ENCODE measurements around the gene TMEM129. TPM values are rescaled to one million over a fixed set of nuclear protein-coding genes. Genes with fewer than 3 reads are reported as not detected.

TMEM129 gene
- total and polyA plus RNA-seq, 10 of the 15 experiments (the other 5 are each of a cell fraction or from before 2014, with no cell fraction given) = 0.19 to 24.9 (median 13.2) TPM

GRCh38 chr4:1712216-1713002, 8.7 kb downstream of the TMEM129 start, which contains the start of gene SLBP (continued):
- TF ChIP-seq SMARCA5 (IDR thresholded peaks at IDR 0.05) (peak; percentile 88), RB1 (IDR thresholded peaks at IDR 0.05; ENCODE audit: borderline replicate concordance) (peak; percentile 100), SPI1 (IDR thresholded peaks at IDR 0.05; ENCODE audit: borderline replicate concordance, insufficient read depth, low read depth, low read length) (peak; percentile 34; the same call in 1 of the 2 replicates), IKZF1 (conservative IDR thresholded peaks at IDR 0.05) (peak; percentile 93), CEBPZ (IDR thresholded peaks at IDR 0.05; ENCODE audit: low read depth, low read length) (no peak), ZNF384 (IDR thresholded peaks at IDR 0.05; ENCODE audit: borderline replicate concordance, low read depth, low read length) (no peak), ZNF274 (IDR thresholded peaks at IDR 0.05; ENCODE audit: insufficient read depth, insufficient read length) (no peak), SUPT20H (IDR thresholded peaks at IDR 0.05; ENCODE audit: borderline replicate concordance, control insufficient read depth, low read depth, low read length) (no peak), REST (IDR thresholded peaks at IDR 0.05; ENCODE audit: low read depth, low read length) (no peak), KDM1A (IDR thresholded peaks at IDR 0.05; ENCODE audit: borderline replicate concordance) (no peak), TBL1XR1 (IDR thresholded peaks at IDR 0.05; ENCODE audit: low read depth, low read length) (no peak), CREB1 (IDR thresholded peaks at IDR 0.05; ENCODE audit: low read depth) (no peak), NRF1 (conservative IDR thresholded peaks at IDR 0.05; ENCODE audit: low read depth, low read length) (peak; percentile 17; the same call in 1 of the 2 replicates), ZNF687 (IDR thresholded peaks at IDR 0.05) (peak; percentile 65; the same call in 1 of the 2 replicates)
- TF ChIP-seq, protein P1, sequence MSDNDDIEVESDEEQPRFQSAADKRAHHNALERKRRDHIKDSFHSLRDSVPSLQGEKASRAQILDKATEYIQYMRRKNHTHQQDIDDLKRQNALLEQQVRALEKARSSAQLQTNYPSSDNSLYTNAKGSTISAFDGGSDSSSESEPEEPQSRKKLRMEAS (IDR thresholded peaks at IDR 0.05; ENCODE audit: low read depth, low read length) = peak; percentile 93
- TF ChIP-seq, protein P2, sequence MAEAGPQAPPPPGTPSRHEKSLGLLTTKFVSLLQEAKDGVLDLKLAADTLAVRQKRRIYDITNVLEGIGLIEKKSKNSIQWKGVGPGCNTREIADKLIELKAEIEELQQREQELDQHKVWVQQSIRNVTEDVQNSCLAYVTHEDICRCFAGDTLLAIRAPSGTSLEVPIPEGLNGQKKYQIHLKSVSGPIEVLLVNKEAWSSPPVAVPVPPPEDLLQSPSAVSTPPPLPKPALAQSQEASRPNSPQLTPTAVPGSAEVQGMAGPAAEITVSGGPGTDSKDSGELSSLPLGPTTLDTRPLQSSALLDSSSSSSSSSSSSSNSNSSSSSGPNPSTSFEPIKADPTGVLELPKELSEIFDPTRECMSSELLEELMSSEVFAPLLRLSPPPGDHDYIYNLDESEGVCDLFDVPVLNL (IDR thresholded peaks at IDR 0.05; ENCODE audit: low read depth, low read length) = peak; percentile 91

All from GM12878 (cell line).